ENCODE measurements around the gene PLIN4.

DNA sequence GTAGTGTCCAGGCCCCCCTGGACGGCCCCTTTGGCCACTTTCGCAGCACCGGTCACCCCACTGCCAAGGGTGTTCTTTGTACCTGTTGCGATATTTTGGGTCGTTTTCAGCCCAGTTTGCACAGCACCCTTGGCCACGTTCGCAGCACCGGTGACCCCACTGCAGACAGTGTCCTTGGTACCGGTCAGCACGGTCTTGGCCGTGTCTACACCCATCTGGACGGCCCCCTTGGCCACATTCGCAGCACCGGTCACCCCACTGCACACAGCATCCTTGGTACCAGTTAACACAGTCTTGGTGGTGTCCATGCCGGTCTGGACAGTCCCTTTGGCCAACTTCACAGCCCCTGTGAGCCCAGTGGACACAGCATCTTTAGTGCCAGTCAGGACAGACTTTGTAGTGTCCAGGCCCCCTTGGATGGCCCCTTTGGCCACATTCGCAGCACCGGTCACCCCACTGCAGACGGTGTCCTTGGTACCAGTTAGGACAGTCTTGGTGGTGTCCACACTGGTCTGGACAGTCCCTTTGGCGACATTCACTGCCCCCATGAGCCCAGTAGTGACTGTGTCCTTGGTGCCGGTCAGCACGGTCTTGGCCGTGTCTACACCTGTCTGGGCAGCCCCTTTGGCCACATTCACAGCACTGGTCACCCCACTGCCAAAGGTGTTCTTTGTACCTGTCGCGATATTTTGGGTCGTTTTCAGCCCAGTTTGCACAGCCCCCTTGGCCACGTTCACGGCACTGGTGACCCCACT lies 6.8 kb downstream of the PLIN4 start:
- no peak for TF ChIP-seq ELF4 (IDR thresholded peaks at IDR 0.05)
- no peak for TF ChIP-seq L3MBTL2 (conservative IDR thresholded peaks at IDR 0.05)

Data from HEK293T (cell line).